Peyer's patch (tissue), 4 donors: ENCODE data around the gene NOL3. TPM values are rescaled to one million over a fixed set of nuclear protein-coding genes. Genes with fewer than 3 reads are reported as not detected.

Experiments
- DNase-seq, 3 donors: peaks; one replicate each; pipeline ENCODE4 v3.0.0-alpha.2; 2017 to 2019
- H3K27ac ChIP-seq, 4 donors: fragments of 200-600 bp; sonication (generic); one replicate each; pipeline ENCODE4 v1.5.1; 2016 to 2019
- H3K27me3 ChIP-seq, 2 donors: fragments of 200-600 bp; sonication (generic); one replicate each; pipeline ENCODE4 v1.5.1; 2019
- H3K36me3 ChIP-seq, 3 donors: fragments of 200-600 bp; sonication (generic); one replicate each; pipeline ENCODE4 v1.5.1; 2016 to 2019
- H3K4me1 ChIP-seq, 4 donors: fragments of 200-600 bp; sonication (generic); one replicate each; pipeline ENCODE4 v1.5.1; 2016 to 2019
- H3K4me3 ChIP-seq, 4 donors: fragments of 200-600 bp; sonication (generic); 1 replicate in 3 of 4; 2 replicates in 1 of 4; pipeline ENCODE4 v1.5.1; 2016 to 2019; ENCODE audit warnings: mild to moderate bottlenecking in 1 of 4
- H3K9me3 ChIP-seq, 4 donors: fragments of 200-600 bp; sonication (generic); one replicate each; pipeline ENCODE4 v1.5.1; 2016 to 2019; ENCODE audit warnings: mild to moderate bottlenecking in 1 of 4
- POLR2A ChIP-seq, 2 donors: fragments of 450-650 bp; IDR thresholded peaks; one replicate each; pipeline ENCODE4 v1.5.1; 2017; ENCODE audit warnings: antibody characterized with exemption in 2 of 2, mild to moderate bottlenecking in 2 of 2, moderate library complexity in 2 of 2
- total RNA-seq, 4 donors: library from RNA; depleted of rRNA; stranded (reverse); fragments of >200 nt; gene quantifications; one replicate each; pipeline ENCODE4 v1.1.0, GENCODE V29; 2016
- TF ChIP-seq, protein P1 (sequence below), 6 experiments: fragments of 450-650 bp in 4 of 6; fragments of 200-600 bp in 2 of 6; sonication (generic) in 1 of 6; IDR thresholded peaks; one replicate each; pipeline ENCODE4 v1.5.1; 2017 to 2019; ENCODE audit warnings: antibody characterized with exemption in 6 of 6, mild to moderate bottlenecking in 3 of 6, moderate library complexity in 1 of 6

The NOL3 gene
- total RNA-seq, 4 donors from 2014 or later = 24.4 to 65.2 (median 34.1) TPM

DNA sequence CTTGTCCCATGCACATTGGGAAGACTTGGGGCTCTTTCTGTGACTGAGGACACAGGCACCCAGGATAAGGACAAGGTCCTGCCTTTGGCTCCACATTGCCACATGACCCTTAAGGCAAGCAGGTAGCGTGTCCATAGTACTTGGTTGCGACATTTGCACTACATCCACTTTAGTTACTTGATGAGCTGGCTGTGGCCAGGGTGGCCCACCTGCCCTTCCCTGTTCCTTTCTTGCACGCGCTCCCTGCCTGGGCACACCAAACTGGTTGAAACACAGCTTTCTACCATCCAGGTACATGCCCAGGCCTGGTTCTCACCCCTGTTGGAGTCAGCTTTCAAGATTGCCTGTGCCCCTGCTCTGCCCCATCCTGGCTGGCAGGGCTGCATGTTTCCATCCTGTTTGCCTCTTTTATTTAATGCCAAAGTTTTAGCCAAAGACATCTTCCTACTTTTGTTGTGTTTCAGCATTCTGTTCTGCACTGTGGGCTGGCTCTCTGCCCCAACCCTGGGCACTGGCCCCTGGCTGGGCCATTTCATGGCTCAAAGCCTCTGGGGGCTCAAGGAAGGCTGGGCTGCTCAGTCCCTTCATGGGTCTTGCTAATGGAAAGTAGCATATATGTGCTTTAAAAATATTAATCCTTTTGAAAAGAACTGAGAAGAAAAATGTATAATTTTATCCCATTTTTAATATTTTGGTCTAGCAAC lies 22.7 kb upstream of the NOL3 start:
- Histone ChIP-seq H3K36me3 (peaks cover 0 to 52% (median 4%) of the 10 kb centered on the region in 3 donors), H3K27ac (no peak overlapping the region), H3K27me3 (no peaks in the 10 kb centered on the region), H3K4me1 (peaks cover 0 to 19% (median 3%) of the 10 kb centered on the region in 4 donors), H3K4me3 (no peak overlapping the region), H3K9me3 (no peaks in the 10 kb centered on the region)
- DNase-seq = no peak
- no peak for TF ChIP-seq POLR2A (IDR thresholded peaks at IDR 0.05)
- TF ChIP-seq, protein P1, sequence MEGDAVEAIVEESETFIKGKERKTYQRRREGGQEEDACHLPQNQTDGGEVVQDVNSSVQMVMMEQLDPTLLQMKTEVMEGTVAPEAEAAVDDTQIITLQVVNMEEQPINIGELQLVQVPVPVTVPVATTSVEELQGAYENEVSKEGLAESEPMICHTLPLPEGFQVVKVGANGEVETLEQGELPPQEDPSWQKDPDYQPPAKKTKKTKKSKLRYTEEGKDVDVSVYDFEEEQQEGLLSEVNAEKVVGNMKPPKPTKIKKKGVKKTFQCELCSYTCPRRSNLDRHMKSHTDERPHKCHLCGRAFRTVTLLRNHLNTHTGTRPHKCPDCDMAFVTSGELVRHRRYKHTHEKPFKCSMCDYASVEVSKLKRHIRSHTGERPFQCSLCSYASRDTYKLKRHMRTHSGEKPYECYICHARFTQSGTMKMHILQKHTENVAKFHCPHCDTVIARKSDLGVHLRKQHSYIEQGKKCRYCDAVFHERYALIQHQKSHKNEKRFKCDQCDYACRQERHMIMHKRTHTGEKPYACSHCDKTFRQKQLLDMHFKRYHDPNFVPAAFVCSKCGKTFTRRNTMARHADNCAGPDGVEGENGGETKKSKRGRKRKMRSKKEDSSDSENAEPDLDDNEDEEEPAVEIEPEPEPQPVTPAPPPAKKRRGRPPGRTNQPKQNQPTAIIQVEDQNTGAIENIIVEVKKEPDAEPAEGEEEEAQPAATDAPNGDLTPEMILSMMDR (IDR thresholded peaks at IDR 0.05) = no peak

DNA sequence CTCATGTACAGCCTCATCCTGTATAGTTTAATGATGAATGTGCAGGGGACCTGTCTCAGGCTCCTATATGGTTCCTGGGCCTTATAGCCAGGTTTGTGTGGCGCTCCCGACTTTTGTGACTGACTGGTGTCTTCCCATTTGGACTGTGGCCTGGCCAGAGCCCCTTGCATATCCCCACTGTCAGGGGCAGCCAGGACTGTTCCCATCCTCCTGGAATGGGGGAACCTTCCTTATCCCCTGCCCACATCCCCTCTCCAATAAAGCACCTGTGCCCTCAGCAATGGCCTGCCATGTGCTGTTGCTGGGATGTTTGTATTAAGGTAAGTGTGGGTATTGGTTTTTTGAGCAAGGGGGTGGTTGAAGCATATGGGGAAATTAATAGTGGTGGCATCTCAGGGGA lies 22.1 kb upstream of the NOL3 start:
- H3K4me3 ChIP-seq = no peak overlapping the region
- no peak overlapping the region for H3K27ac ChIP-seq
- no peaks in the 10 kb centered on the region for H3K27me3 ChIP-seq
- peaks cover 0 to 19% (median 3%) of the 10 kb centered on the region in 4 donors for H3K4me1 ChIP-seq
- H3K36me3 ChIP-seq = peaks cover 0 to 46% (median 3%) of the 10 kb centered on the region in 3 donors
- DNase-seq = no peak
- no peaks in the 10 kb centered on the region for H3K9me3 ChIP-seq
- TF ChIP-seq POLR2A (IDR thresholded peaks at IDR 0.05) = no peak
- TF ChIP-seq, protein P1 (IDR thresholded peaks at IDR 0.05) = no peak

DNA sequence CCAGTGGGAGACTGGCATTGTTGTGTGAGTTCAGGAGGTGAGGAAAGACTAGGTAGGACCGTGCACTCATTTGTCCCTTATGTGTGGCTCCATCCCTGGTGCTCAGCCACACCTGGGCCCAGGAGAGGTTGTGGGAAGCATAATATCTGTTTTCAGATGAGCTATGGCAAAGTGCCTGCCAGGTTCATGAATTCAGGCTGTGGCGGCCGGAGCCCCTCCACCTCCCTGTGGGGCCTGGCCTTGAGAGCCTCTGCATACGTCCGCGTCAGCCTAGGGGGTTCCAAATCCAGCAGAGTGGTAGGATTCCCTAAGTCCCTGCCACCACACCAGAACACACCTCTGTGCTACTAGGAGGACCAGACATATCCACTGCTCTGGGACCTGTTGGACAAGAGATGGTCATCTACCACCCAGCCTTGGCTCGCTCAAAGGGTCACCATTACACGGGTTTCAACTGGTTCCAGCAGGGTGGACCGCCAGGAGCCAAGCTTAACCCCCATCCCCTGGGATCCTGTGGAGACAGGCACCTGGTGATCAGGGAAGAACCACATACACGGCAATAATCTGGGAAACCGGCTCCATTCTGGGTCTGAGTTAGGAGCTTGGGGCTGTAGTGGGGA lies 21.6 kb upstream of the NOL3 start:
- H3K27ac ChIP-seq = no peak overlapping the region
- H3K4me1 ChIP-seq = peaks cover 0 to 19% (median 3%) of the 10 kb centered on the region in 4 donors
- DNase-seq = no peak
- no peaks in the 10 kb centered on the region for H3K27me3 ChIP-seq
- H3K9me3 ChIP-seq = no peaks in the 10 kb centered on the region
- H3K36me3 ChIP-seq = peaks cover 0 to 41% (median 0%) of the 10 kb centered on the region in 3 donors
- H3K4me3 ChIP-seq = no peak overlapping the region
- TF ChIP-seq, protein P1 (IDR thresholded peaks at IDR 0.05) = no peak
- no peak for TF ChIP-seq POLR2A (IDR thresholded peaks at IDR 0.05)

DNA sequence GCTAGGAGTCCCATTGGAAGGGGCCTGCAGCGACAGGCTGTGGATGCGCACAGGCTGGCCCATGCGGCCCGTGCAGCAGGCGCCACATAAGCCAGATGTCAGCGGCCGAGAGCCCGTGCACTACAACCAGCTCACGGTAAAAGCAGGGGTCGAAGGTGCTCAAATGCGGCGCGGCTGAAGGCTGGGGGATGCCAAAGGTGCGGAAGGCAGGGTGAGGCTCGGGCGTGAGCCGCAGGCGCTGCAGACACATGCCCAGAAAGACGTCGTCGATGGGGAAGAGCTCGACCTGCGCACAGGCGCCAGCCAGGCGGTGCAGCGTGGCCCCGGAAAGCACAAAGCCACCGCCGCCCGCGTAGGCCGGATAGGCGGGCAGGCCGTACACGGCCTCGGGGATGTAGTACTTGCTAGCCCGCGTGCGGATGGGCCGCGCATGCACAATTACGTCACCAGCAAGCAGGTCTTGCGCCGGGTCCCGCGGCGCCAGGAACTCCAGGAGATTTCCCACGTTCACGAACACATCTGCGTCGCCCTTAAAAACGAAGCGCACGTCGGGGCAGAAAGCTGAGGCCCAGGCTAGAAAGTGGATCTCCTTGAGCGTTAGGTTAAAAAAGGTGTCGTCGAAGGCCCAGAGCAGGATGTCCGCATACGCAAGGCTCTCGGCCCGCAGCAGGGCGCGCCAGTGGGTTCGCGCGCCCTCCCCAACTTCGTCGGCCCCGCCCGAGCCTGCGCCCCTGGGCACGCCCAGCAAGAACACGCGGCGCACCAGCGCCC lies 20.9 kb upstream of the NOL3 start:
- Histone ChIP-seq H3K4me3 (peak overlapping the region in 3 of 4 donors; percentile 57 to 70 (median 63)), H3K36me3 (peaks cover 0 to 34% (median 0%) of the 10 kb centered on the region in 3 donors), H3K27me3 (no peaks in the 10 kb centered on the region), H3K9me3 (no peaks in the 10 kb centered on the region), H3K27ac (peak overlapping the region in 3 of 4 donors; percentile 71 to 87 (median 73)), H3K4me1 (peaks cover 0 to 19% (median 3%) of the 10 kb centered on the region in 4 donors)
- TF ChIP-seq, protein P1 (IDR thresholded peaks at IDR 0.05) = no peak
- TF ChIP-seq POLR2A (IDR thresholded peaks at IDR 0.05) = no peak
- DNase-seq = no peak

DNA sequence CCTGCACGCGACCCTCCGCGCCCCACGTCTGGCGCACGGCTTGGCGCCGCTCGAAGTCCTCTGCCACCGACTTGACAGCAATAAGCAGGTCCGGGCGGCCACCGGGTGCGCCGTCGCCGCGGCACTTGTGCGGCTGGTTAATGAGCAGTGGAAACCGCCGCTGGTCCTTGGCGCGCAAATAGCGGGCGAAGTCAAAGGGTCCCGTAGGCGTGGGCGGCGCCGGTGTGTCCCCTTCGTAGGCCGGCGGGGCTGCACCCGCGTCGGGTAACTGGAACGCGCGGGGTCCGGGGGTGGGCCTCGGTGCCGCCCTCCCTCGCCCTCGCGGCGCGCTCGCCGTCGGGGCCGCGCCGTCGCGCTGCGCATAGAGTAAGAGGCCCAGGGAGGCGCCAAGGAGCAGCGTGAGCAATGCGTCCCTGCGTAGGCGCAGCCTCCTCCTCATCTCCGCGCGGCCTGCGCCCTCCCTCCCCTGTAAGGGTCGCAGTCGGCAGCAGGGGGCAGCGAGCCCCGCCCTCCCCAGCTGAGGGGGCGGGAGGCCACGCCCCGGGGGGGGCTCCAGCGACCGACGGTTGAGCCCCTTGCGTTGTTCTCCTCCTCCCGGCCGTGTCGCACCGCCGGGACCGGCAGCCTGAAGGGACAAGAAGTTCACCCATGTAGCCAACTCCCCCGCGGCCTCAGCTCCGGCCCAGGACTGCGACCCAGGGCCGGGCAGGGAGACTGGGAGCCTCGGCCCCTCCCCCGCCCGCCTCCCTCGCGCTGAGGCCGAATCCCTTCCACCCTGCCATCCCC lies 20.1 kb upstream of the NOL3 start:
- Histone ChIP-seq H3K4me3 (peak overlapping the region; percentile 51 to 70 (median 60)), H3K27ac (peak overlapping the region; percentile 56 to 87 (median 72)), H3K27me3 (no peaks in the 10 kb centered on the region), H3K36me3 (peaks cover 0 to 26% (median 0%) of the 10 kb centered on the region in 3 donors), H3K4me1 (peaks cover 0 to 26% (median 6%) of the 10 kb centered on the region in 4 donors), H3K9me3 (no peaks in the 10 kb centered on the region)
- TF ChIP-seq POLR2A (IDR thresholded peaks at IDR 0.05) = no peak
- TF ChIP-seq, protein P1 (IDR thresholded peaks at IDR 0.05) = peak in 1 of 6 experiments; percentile 8
- peak in 1 of 3 donors; percentile 57 for DNase-seq
